ENCODE results near the gene CXCL5. TPM values are rescaled to one million over a fixed set of nuclear protein-coding genes. Genes with fewer than 3 reads are reported as not detected.

CXCL5 gene
- total and polyA plus RNA-seq, 2 donors from 2014 or later: 0.63 TPM; not detected in 1

GRCh38 chr4:73974352-73974751 lies 24.1 kb downstream of the CXCL5 start:
- H3K4me1 ChIP-seq (ENCODE audit: control insufficient read depth in 2 of 3, insufficient read depth in 2 of 3, low read depth in 1 of 3, low read length in 3 of 3): no peaks in the 10 kb centered on the region
- H3K4me3 ChIP-seq (ENCODE audit: low read length in 3 of 3): no peak overlapping the region
- no peaks in the 10 kb centered on the region for H3K27me3 ChIP-seq (ENCODE audit: control insufficient read depth, insufficient read depth, low read length)
- no peaks in the 10 kb centered on the region for H3K36me3 ChIP-seq (ENCODE audit: control insufficient read depth in 2 of 3, insufficient read depth in 3 of 3, low read length in 3 of 3)
- intact Hi-C loops (cut with DNase I): no loop called here
- FAIRE-seq (no peak), DNase-seq (no peak)
- no peak overlapping the region for H3K27ac ChIP-seq (ENCODE audit: low read depth in 2 of 2, low read length in 2 of 2)
- no peak overlapping the region for H3K9ac ChIP-seq (ENCODE audit: low read length in 3 of 3)
- TF ChIP-seq CTCF (IDR thresholded peaks at IDR 0.05; ENCODE audit: borderline replicate concordance, extremely low read depth, insufficient read depth): no peak
- peaks cover 0 to 10% (median 7%) of the 10 kb centered on the region in 3 donors for H3K9me3 ChIP-seq (ENCODE audit: control insufficient read depth in 2 of 3, insufficient read depth in 1 of 3, low read length in 3 of 3)

GRCh38 chr4:73970945-73971344 lies 27.5 kb downstream of the CXCL5 start:
- DNase-seq (no peak), FAIRE-seq (no peak)
- Histone ChIP-seq H3K9ac (ENCODE audit: low read length in 3 of 3) (no peak overlapping the region), H3K27ac (ENCODE audit: low read depth in 2 of 2, low read length in 2 of 2) (no peak overlapping the region), H3K4me1 (ENCODE audit: control insufficient read depth in 2 of 3, insufficient read depth in 2 of 3, low read depth in 1 of 3, low read length in 3 of 3) (no peaks in the 10 kb centered on the region), H3K36me3 (ENCODE audit: control insufficient read depth in 2 of 3, insufficient read depth in 3 of 3, low read length in 3 of 3) (no peaks in the 10 kb centered on the region), H3K9me3 (ENCODE audit: control insufficient read depth in 2 of 3, insufficient read depth in 1 of 3, low read length in 3 of 3) (peaks cover 0 to 10% (median 7%) of the 10 kb centered on the region in 3 donors), H3K27me3 (ENCODE audit: control insufficient read depth, insufficient read depth, low read length) (no peaks in the 10 kb centered on the region), H3K4me3 (ENCODE audit: low read length in 3 of 3) (no peak overlapping the region)
- TF ChIP-seq CTCF (IDR thresholded peaks at IDR 0.05; ENCODE audit: borderline replicate concordance, extremely low read depth, insufficient read depth): no peak
- intact Hi-C loops (cut with DNase I): no loop called here

DNA sequence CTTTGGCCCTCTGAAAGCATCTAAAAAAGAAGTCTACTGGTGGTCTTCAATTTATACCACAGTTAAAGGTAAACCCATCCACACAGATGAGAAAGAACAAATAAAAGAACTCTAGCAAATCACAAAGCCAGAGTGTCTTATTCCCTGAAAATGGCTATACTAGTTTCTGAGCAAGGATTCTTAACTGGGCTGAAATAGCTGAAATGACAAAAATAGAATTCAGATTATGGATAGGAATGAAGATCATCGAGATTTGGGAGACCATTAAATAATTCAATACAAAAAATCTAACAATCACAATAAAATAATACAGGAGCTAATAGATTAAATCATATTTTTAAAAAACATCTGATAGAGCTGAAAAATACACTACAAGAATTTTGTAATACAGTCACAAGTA lies 28.5 kb downstream of the CXCL5 start:
- Histone ChIP-seq H3K27me3 (ENCODE audit: control insufficient read depth, insufficient read depth, low read length) (no peaks in the 10 kb centered on the region), H3K9ac (ENCODE audit: low read length in 3 of 3) (no peak overlapping the region), H3K9me3 (ENCODE audit: control insufficient read depth in 2 of 3, insufficient read depth in 1 of 3, low read length in 3 of 3) (peaks cover 0 to 10% (median 7%) of the 10 kb centered on the region in 3 donors), H3K27ac (ENCODE audit: low read depth in 2 of 2, low read length in 2 of 2) (no peak overlapping the region), H3K4me1 (ENCODE audit: control insufficient read depth in 2 of 3, insufficient read depth in 2 of 3, low read depth in 1 of 3, low read length in 3 of 3) (no peaks in the 10 kb centered on the region), H3K36me3 (ENCODE audit: control insufficient read depth in 2 of 3, insufficient read depth in 3 of 3, low read length in 3 of 3) (no peaks in the 10 kb centered on the region), H3K4me3 (ENCODE audit: low read length in 3 of 3) (no peak overlapping the region)
- no peak for TF ChIP-seq CTCF (IDR thresholded peaks at IDR 0.05; ENCODE audit: borderline replicate concordance, extremely low read depth, insufficient read depth)
- no peak for DNase-seq
- intact Hi-C loops (cut with DNase I): no loop called here
- no peak for FAIRE-seq

DNA sequence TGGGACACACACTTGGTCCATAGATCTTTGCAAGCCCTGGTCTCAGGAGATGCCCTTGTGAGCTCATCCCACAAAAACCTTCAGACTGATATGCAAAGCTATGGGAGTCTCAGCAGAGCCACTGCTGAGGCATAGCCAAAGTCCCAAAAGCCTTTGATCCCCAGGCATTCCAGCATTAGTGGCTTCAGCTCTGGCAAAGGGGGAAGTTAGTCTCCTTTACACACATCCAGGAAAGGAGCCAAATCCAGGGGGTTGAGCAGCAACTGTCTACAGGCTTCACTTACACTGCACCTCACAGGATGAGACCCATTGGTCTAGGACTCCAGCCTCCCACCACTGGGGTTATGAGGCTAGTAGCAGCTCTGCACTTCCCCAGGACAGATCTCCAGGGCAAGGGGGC lies 30.6 kb downstream of the CXCL5 start:
- H3K4me1 ChIP-seq (ENCODE audit: control insufficient read depth in 2 of 3, insufficient read depth in 2 of 3, low read depth in 1 of 3, low read length in 3 of 3): no peaks in the 10 kb centered on the region
- H3K9me3 ChIP-seq (ENCODE audit: control insufficient read depth in 2 of 3, insufficient read depth in 1 of 3, low read length in 3 of 3): peaks cover 0 to 8% (median 7%) of the 10 kb centered on the region in 3 donors
- H3K9ac ChIP-seq (ENCODE audit: low read length in 3 of 3): no peak overlapping the region
- H3K27me3 ChIP-seq (ENCODE audit: control insufficient read depth, insufficient read depth, low read length): no peaks in the 10 kb centered on the region
- H3K27ac ChIP-seq (ENCODE audit: low read depth in 2 of 2, low read length in 2 of 2): no peak overlapping the region
- H3K4me3 ChIP-seq (ENCODE audit: low read length in 3 of 3): no peak overlapping the region
- FAIRE-seq (no peak), DNase-seq (no peak)
- no peaks in the 10 kb centered on the region for H3K36me3 ChIP-seq (ENCODE audit: control insufficient read depth in 2 of 3, insufficient read depth in 3 of 3, low read length in 3 of 3)
- intact Hi-C loops (cut with DNase I): no loop called here
- TF ChIP-seq CTCF (IDR thresholded peaks at IDR 0.05; ENCODE audit: borderline replicate concordance, extremely low read depth, insufficient read depth): no peak
